SHP77 treated with DMSO at 0.1 percent for 48 hours (cell line): ENCODE results near the gene GAREM1.
A peak's percentile ranks its signal among the peaks of the same experiment; 100 is the strongest.
"Not testable (repeated sequence)": the region's sequence is repeated elsewhere in the genome, so short reads cannot be mapped to it uniquely, and the experiment has no call there.

Experiments
- DNase-seq: peaks from one replicate; lab custom pipeline; 2025; lab: John Stamatoyannopoulos, UW

Gene GAREM1

DNA sequence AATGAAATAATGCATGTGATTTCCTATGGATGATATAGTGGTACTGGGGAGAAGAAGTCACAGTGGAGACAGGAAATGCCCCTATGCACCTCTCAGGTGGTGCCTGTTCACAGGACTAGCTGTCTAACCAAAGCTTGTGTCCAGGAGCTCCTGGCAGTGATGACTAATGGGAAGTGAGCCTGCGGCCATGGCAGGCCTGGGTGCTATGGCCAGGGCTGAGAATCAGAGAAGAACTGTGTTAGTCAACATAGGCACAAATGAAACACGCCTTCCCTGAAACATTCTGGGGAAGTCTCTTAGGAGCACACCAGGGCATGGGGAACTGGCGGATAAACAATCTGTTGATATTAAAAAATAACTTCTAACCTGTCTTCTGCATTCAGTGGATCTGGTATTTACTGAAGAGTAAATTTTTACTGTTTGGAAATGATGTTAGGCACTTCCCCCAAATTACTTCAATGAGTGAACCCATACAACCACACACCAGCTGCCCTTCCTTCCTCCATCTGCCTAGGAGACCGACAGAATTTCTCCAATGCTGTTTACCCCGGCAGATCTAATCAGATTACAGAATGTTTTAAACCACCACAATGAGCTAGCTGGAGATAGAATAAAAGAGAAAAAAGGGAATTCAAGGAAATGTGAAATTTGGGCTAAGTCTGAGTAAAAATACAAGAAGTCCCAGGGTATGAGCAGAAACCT is 213.4 kb downstream of the GAREM1 start:
- no peak for DNase-seq

- DNase-seq: no peak
Observed at GRCh38 chr18:32255570-32255969, 215.1 kb downstream of the GAREM1 start.

- no peak for DNase-seq
Observed at GRCh38 chr18:32252141-32252860, 218.4 kb downstream of the GAREM1 start.

GRCh38 chr18:32251466-32251865 is 219.2 kb downstream of the GAREM1 start:
- no peak for DNase-seq

GRCh38 chr18:32249147-32249929 is 221.3 kb downstream of the GAREM1 start:
- DNase-seq: no peak

DNA sequence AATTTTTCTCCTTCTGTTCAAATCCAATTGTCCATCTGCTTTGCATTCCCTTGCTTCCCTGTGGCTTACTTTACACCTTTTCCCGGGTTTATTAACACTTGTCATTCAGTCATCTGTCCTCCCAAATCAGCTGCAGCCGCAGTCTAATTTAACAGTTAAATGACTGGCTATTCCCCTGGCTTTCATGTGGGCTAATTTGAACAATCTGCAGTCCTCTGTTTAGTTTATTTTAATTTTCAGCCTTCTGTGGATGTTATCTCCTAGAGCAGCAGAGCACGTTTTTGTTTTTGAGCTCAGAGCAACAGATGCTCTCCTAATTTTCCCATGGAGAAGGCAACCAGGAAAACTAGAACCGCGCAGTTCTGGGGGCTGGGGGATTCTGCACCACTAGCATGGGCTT is 225.8 kb downstream of the GAREM1 start:
- no peak for DNase-seq

- DNase-seq: no peak
Observed at GRCh38 chr18:32243358-32243757, 227.3 kb downstream of the GAREM1 start.

GRCh38 chr18:32242395-32242794 is 228.3 kb downstream of the GAREM1 start:
- no peak for DNase-seq

DNA sequence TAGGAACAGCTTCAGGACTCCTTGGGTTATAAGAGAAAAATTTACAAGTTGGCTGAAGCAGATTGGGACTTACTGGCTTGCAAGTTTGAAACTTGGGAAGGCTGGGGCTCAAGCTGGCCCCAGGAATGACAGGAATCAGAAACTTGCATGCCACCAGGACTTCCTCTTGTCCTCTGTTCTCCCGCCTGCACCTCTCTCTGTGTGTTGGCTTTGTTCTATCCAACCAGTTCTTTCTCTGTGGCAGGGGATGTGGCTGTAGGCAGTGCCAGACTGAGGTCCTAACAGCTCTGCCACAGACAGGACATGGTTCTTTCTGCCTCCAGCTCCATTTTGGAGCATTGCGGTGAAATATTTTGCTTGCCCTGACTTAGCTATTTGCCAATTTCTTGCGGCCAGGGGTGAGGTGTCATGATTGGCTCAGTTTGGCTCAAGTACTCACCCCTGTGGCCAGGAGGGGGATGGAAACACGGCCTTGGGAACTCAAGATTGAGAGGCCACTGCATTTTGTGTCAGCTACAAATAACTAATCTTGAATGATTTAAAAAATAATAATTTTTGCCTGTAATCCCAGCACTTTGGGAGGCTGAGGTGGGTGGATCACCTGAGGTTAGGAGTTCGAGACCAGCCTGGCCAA is 231.9 kb downstream of the GAREM1 start:
- DNase-seq: no peak

- DNase-seq: no peak
Observed at GRCh38 chr18:32237049-32237448, 233.6 kb downstream of the GAREM1 start.

GRCh38 chr18:32233348-32233747 is 237.3 kb downstream of the GAREM1 start:
- DNase-seq: not testable (repeated sequence)

DNA sequence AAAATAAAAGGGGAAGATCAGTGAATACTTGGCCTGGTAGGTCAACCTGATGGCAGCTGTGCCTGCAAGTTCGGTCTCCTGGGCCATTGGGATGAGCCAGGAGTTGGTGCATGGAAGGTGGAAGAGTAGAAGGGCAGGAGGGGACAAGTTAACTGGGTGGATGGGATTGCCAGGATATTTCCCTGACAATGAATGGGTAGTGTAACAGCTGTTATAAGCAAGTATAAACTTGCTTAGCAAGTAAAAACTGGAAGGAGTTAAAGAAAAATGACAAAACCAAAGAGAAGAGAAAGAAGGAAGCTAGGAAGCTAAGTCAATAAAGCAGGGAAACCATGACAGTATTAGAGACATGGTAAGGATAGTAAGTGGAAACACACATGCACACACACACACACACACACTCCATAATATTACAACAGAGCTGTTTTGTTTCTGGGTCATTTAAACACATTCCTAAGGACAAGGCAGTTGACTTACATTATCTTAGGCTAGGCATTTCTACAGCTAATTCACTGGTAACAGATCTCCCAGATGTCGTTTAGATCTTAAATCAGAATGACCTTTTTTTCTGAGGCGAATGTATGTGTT is 251.2 kb downstream of the GAREM1 start:
- DNase-seq: no peak

GRCh38 chr18:32216390-32216789 is 254.3 kb downstream of the GAREM1 start:
- no peak for DNase-seq

DNA sequence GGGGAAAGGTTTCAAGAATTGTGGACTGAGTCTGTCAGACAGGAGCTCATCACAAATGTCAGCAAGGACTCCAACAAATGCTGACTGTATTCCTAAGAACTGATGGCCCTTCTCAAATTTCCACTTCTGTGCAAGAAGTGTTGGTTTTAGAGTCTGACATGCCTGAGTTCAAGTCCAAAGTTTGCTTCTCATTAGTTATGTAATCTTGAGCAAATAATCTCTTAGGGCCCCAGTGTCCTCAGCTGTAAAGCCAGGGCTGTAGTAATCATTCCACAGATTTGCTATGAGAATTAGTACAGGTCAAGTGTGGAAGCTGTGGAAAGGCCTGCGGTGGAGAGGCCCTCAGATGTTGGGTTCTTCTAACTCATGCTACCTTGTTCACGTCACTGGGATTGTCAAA is 257.0 kb downstream of the GAREM1 start:
- DNase-seq: peak; percentile 4
